PC-3 (cell line): Measurements from ENCODE around the gene NSDHL. TPM values are rescaled to one million over a fixed set of nuclear protein-coding genes. Genes with fewer than 3 reads are reported as not detected.

Source experiments
- ATAC-seq: fragments of 200-7000 bp; cut with Tn5 transposase; 2 replicates; pipeline ENCODE4 v1.9.1; 2020; ENCODE audit warnings: mild to moderate bottlenecking, moderate library complexity
- BruUV-seq: library from RNA; stranded (reverse); fragments of 400-500 nt; replicated peaks from 2 replicates; lab custom pipeline; 2021; lab: Mats Ljungman, UMichigan
- CTCF ChIA-PET: fragments of 300-600 bp; sonication (Branson Sonifier 250); formaldehyde crosslinking; loops from one replicate; lab custom pipeline; 2022; ENCODE audit warnings: antibody characterized with exemption; lab: Charles Lee
- POLR2A ChIA-PET: fragments of 300-600 bp; sonication (Branson Sonifier 250); formaldehyde crosslinking; loops from one replicate; lab custom pipeline; 2022; ENCODE audit warnings: antibody characterized with exemption; ENCODE audit not compliant: unreplicated experiment; lab: Charles Lee
- DNase-seq: peaks from one replicate; pipeline ENCODE4 v3.0.0-alpha.2; 2015
- H2AFZ ChIP-seq: fragments of 300-600 bp; sonication (generic); 2 replicates; pipeline ENCODE4 v1.6.0; 2016; ENCODE audit warnings: antibody characterized with exemption, low read length
- H3F3A ChIP-seq: fragments of 300-600 bp; sonication (generic); one replicate; pipeline ENCODE4 v1.6.0; 2017; ENCODE audit warnings: antibody characterized with exemption, low read length, control low read depth, mild to moderate bottlenecking; ENCODE audit not compliant: unreplicated experiment
- H3K27ac ChIP-seq: fragments of 300-600 bp; sonication (generic); 2 replicates; pipeline ENCODE4 v1.5.1; 2016; ENCODE audit warnings: mild to moderate bottlenecking, low read length
- H3K27me3 ChIP-seq: fragments of 300-600 bp; sonication (generic); 2 replicates; pipeline ENCODE4 v1.6.1; 2016; ENCODE audit warnings: low read length, mixed read lengths
- H3K36me3 ChIP-seq: fragments of 300-600 bp; sonication (generic); 2 replicates; pipeline ENCODE4 v1.6.1; 2016; ENCODE audit warnings: low read depth, mixed run types, low read length, mixed read lengths
- H3K4me1 ChIP-seq: fragments of 300-600 bp; sonication (generic); 2 replicates; pipeline ENCODE4 v1.5.1; 2016; ENCODE audit warnings: low read length; ENCODE audit not compliant: insufficient read depth
- H3K4me2 ChIP-seq: fragments of 300-600 bp; sonication (generic); 2 replicates; pipeline ENCODE4 v1.6.0; 2016; ENCODE audit warnings: low read length
- H3K4me3 ChIP-seq: fragments of 300-600 bp; sonication (generic); 2 replicates; pipeline ENCODE4 v1.5.1; 2016; ENCODE audit warnings: mild to moderate bottlenecking, low read length, mixed read lengths
- H3K79me2 ChIP-seq: fragments of 300-600 bp; sonication (generic); 2 replicates; pipeline ENCODE4 v1.6.1; 2017; ENCODE audit warnings: low read length, mixed read lengths
- H3K9ac ChIP-seq: fragments of 300-600 bp; sonication (generic); 2 replicates; pipeline ENCODE4 v1.6.0; 2016; ENCODE audit warnings: mild to moderate bottlenecking, low read length
- H3K9me2 ChIP-seq: fragments of 300-600 bp; sonication (generic); replicated peaks from 2 replicates; pipeline ENCODE4 v1.6.1; 2016; ENCODE audit warnings: mixed run types, low read length, mixed read lengths
- H3K9me3 ChIP-seq: fragments of 300-600 bp; sonication (generic); 2 replicates; pipeline ENCODE4 v1.6.1; 2016; ENCODE audit warnings: low read length, mixed read lengths
- H4K20me1 ChIP-seq: fragments of 300-600 bp; sonication (generic); 2 replicates; pipeline ENCODE4 v1.6.1; 2016; ENCODE audit warnings: low read length, mixed read lengths
- CTCF ChIP-seq: fragments of 300-600 bp; sonication (generic); conservative IDR thresholded peaks from 2 replicates; pipeline ENCODE4 v1.5.1; 2017; ENCODE audit warnings: antibody characterized with exemption, low read depth, mild to moderate bottlenecking, low read length
- EZH2 ChIP-seq: fragments of 300-600 bp; sonication (generic); IDR thresholded peaks from one replicate; pipeline ENCODE4 v1.6.1; 2017; ENCODE audit warnings: antibody characterized with exemption, mild to moderate bottlenecking, low read length; ENCODE audit not compliant: unreplicated experiment
- EZH2phosphoT487 ChIP-seq: fragments of 300-600 bp; sonication (generic); IDR thresholded peaks from 2 replicates; pipeline ENCODE4 v1.6.1; 2018; ENCODE audit warnings: mild to moderate bottlenecking, antibody characterized with exemption, low read length, borderline replicate concordance
- intact Hi-C: fragments of 100-400 bp; cut with micrococcal nuclease; formaldehyde crosslinking; loops from 2 replicates; pipeline ENCODE4 v1.9.0; 2023
- total RNA-seq: library from RNA; depleted of rRNA; stranded (reverse); fragments of >200 nt; gene quantifications from 2 replicates; pipeline ENCODE4 v1.2.3, GENCODE V29; 2014

The NSDHL gene
- total RNA-seq, 1 experiment from 2014 or later, result 33.7 TPM

- ATAC-seq, result no peak
- no peak overlapping the region for H3K4me3 ChIP-seq
- H3K36me3 ChIP-seq, result no peaks in the 10 kb centered on the region
- POLR2A ChIA-PET, result no interaction called here
- TF ChIP-seq CTCF (no peak), EZH2 (no peak)
- H3K79me2 ChIP-seq, result no peaks in the 10 kb centered on the region
- H3K9me2 ChIP-seq, result no peaks in the 10 kb centered on the region
- H3K27ac ChIP-seq, result no peak overlapping the region
- intact Hi-C loops, result loop anchor here (10.0 kb wide), 1 partner anchor 179 kb away; the partner anchor contains the start of gene GABRQ
- CTCF ChIA-PET, result no interaction called here
- H3K4me1 ChIP-seq, result peaks cover 20% of the 10 kb centered on the region
- DNase-seq, result no peak
- no peaks in the 10 kb centered on the region for H3F3A ChIP-seq
- H3K9ac ChIP-seq, result no peak overlapping the region
- no peak overlapping the region for H2AFZ ChIP-seq
- H4K20me1 ChIP-seq, result no peaks in the 10 kb centered on the region
- H3K27me3 ChIP-seq, result no peaks in the 10 kb centered on the region; the same call in 1 of the 2 replicates
- no peaks in the 10 kb centered on the region for H3K9me3 ChIP-seq
- BruUV-seq, result no TSS peak
- no peak overlapping the region for H3K4me2 ChIP-seq
These were observed 16.8 kb upstream of the NSDHL start for GRCh38 chrX:152814048-152814447.

DNA sequence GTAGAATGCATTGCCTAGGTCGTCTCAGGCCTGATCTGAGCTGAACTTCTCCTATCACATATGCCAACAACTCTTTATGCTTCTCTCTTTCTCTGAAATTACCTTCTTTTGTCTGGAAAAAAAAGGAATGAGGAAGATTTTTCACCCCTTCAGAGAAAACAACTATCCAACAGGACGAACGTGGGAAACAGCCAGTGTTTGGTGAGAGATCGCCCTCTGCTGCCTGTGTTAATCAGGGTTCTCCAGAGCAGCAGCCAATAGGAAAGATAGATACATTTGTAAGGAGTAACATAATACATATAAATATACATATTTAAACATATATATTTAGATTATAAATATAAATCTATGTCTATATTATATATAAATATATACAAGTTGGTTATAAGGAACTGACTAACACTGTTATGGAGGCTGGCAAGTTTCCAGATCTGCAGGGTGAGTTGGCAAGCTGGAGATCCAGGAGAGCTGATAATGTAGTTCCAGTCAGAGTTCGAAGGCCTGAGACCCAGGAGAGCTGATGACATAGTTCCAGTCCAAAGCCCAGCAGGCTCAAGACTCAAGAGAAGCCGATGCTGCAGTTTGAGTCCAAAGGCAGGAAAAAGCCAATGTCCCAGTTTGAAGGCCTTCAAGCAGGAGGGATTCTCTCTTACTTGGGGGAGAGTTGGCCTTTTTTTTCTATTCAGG, 13.6 kb upstream of the NSDHL start:
- Histone ChIP-seq H3K36me3 (no peaks in the 10 kb centered on the region), H3K9ac (no peak overlapping the region), H2AFZ (0 out of 2 replicates have a peak overlapping the region, but pooled peaks have one; percentile 30), H3K27me3 (no peaks in the 10 kb centered on the region), H3K4me3 (no peak overlapping the region), H3K79me2 (no peaks in the 10 kb centered on the region), H3K9me3 (no peaks in the 10 kb centered on the region), H3K4me1 (peaks cover 50% of the 10 kb centered on the region), H3K27ac (no peak overlapping the region), H3K4me2 (no peak overlapping the region), H3F3A (no peaks in the 10 kb centered on the region), H3K9me2 (no peaks in the 10 kb centered on the region), H4K20me1 (no peaks in the 10 kb centered on the region)
- TF ChIP-seq EZH2phosphoT487 (no peak), CTCF (peak; percentile 65), EZH2 (no peak)
- intact Hi-C loops, result loop anchor here (10.0 kb wide), 1 partner anchor 182 kb away; the partner anchor contains the start of gene GABRQ
- CTCF ChIA-PET, result no interaction called here
- DNase-seq (peak; percentile 65), ATAC-seq (peak; percentile 53)
- BruUV-seq, result no TSS peak
- POLR2A ChIA-PET, result no interaction called here

DNA sequence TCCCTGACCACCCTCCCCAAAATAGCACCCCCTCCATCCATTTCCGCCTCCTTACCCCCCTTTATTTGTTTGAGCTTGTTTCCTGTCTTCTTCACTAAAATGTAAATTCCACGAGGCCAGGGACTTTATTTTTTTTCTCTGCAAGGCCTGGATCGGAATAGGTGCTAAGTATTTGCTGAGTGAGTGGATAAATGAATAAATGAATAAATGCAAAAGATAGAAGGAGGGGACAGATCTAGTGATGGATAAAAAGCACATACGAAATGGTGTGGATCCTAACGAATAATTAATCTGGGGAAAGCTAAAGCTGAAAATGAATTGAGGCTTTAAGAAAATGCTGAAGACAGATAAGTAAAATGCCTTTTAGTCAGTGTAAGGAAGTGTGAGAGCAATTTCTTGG, 12.5 kb upstream of the NSDHL start:
- no peak overlapping the region for H2AFZ ChIP-seq
- ATAC-seq (no peak), DNase-seq (no peak)
- no peak overlapping the region for H3K27ac ChIP-seq
- H3K9ac ChIP-seq, result no peak overlapping the region
- intact Hi-C loops, result loop anchor here (10.0 kb wide), 1 partner anchor 184 kb away; the partner anchor contains the start of gene GABRQ
- peaks cover 60% of the 10 kb centered on the region for H3K4me1 ChIP-seq
- TF ChIP-seq CTCF, result no peak
- no peak for TF ChIP-seq EZH2phosphoT487
- TF ChIP-seq EZH2, result no peak
- no peaks in the 10 kb centered on the region for H3K36me3 ChIP-seq
- no peaks in the 10 kb centered on the region for H3K9me2 ChIP-seq
- H3K4me2 ChIP-seq, result no peak overlapping the region
- no peaks in the 10 kb centered on the region for H3F3A ChIP-seq
- POLR2A ChIA-PET, result no interaction called here
- H3K9me3 ChIP-seq, result no peaks in the 10 kb centered on the region
- CTCF ChIA-PET, result no interaction called here
- no peaks in the 10 kb centered on the region for H4K20me1 ChIP-seq
- H3K4me3 ChIP-seq, result no peak overlapping the region
- H3K79me2 ChIP-seq, result no peaks in the 10 kb centered on the region
- BruUV-seq, result no TSS peak
- no peaks in the 10 kb centered on the region for H3K27me3 ChIP-seq
